K562 (cell line): ENCODE results near the gene SESN2. TPM values are rescaled to one million over a fixed set of nuclear protein-coding genes. Genes with fewer than 3 reads are reported as not detected.

Experiments used
- CBFB ChIP-seq: sonication (generic); formaldehyde crosslinking; IDR thresholded peaks from 2 replicates; pipeline ENCODE4 v1.4.0; 2020; ENCODE audit warnings: mild to moderate bottlenecking, missing genetic modification reagents
- CHD1 ChIP-seq: fragments of 200-600 bp; sonication (generic); IDR thresholded peaks from one replicate; pipeline ENCODE4 v1.6.1; 2012; ENCODE audit warnings: mild to moderate bottlenecking, moderate library complexity, low read length, inconsistent platforms
- CHD4 ChIP-seq: fragments of 200-600 bp; sonication (generic); IDR thresholded peaks from 3 replicates; pipeline ENCODE4 v1.6.1; 2012; ENCODE audit warnings: low read depth, mild to moderate bottlenecking, mixed read lengths, low read length, inconsistent platforms; ENCODE audit not compliant: insufficient read depth, insufficient replicate concordance, poor library complexity, severe bottlenecking
- DPF2 ChIP-seq: fragments of 450-650 bp; IDR thresholded peaks from 2 replicates; pipeline ENCODE4 v1.6.1; 2016
- KLF16 ChIP-seq: IDR thresholded peaks from 2 replicates; pipeline ENCODE4 v1.6.1; 2016; ENCODE audit warnings: antibody characterized with exemption
- MNT ChIP-seq, 2 experiments: fragments of 450-650 bp; conservative IDR thresholded peaks; 2 replicates each; pipeline ENCODE4 v1.6.1; 2017; ENCODE audit warnings: mild to moderate bottlenecking in 2 of 2, moderate library complexity in 2 of 2
- POLR2H ChIP-seq: IDR thresholded peaks from 2 replicates; pipeline ENCODE4 v1.6.1; 2016; ENCODE audit warnings: missing genetic modification characterization, low read depth, mild to moderate bottlenecking, control low read depth, missing compliant biosample characterization, moderate library complexity
- SAFB ChIP-seq: fragments of 200-400 bp; formaldehyde crosslinking; IDR thresholded peaks from 2 replicates; pipeline ENCODE4 v1.6.1; 2017; ENCODE audit warnings: low read depth, low read length, borderline replicate concordance
- SAP30 ChIP-seq: fragments of 200-600 bp; sonication (generic); IDR thresholded peaks from 2 replicates; pipeline ENCODE4 v1.6.1; 2012; ENCODE audit warnings: borderline replicate concordance, low read depth, mild to moderate bottlenecking, moderate library complexity, low read length, control low read depth, inconsistent platforms; ENCODE audit not compliant: insufficient read depth, poor library complexity, severe bottlenecking
- TCF15 ChIP-seq: fragments of 250-450 bp; sonication (Bioruptor Pico); IDR thresholded peaks from 2 replicates; pipeline ENCODE4 v1.8.0; 2022; ENCODE audit warnings: moderate library complexity, mild to moderate bottlenecking, inconsistent platforms
- ZBTB34 ChIP-seq: fragments of 250-450 bp; sonication (Bioruptor Pico); IDR thresholded peaks from 2 replicates; pipeline ENCODE4 v1.8.0; 2021; ENCODE audit warnings: mild to moderate bottlenecking, moderate library complexity
- polyA plus RNA-seq, 8 experiments: library from polyadenylated mRNA; depleted of rRNA in 4 of 8; stranded (reverse) in 5 of 8; unstranded in 3 of 8; fragments of >200 nt; fragmentation: Nextera tagmentation in 2 of 8; fragmentation: Illumina TruSeq in 1 of 8; extraction: Ambion mirVana in 2 of 8; extraction: Trizol in 1 of 8; gene quantifications; 2 replicates each; pipeline versions ENCODE4 v1.2.1 to v1.2.3, GENCODE V29; 2011 to 2014; ENCODE audit warnings: inconsistent platforms in 1 of 8, missing spikeins in 1 of 8
- total RNA-seq, 7 experiments: library from RNA; depleted of rRNA in 6 of 7; stranded (reverse); fragments of >200 nt in 6 of 7; fragmentation: Illumina TruSeq in 2 of 7; extraction: Trizol in 2 of 7; gene quantifications; 2 replicates each; pipeline versions ENCODE4 v1.2.1 to v1.2.3, GENCODE V29; 2011 to 2021; ENCODE audit warnings: low replicate concordance in 1 of 7
- TF ChIP-seq, protein P1 (sequence below): fragments of 450-650 bp; IDR thresholded peaks from 2 replicates; pipeline ENCODE4 v1.6.1; 2016; ENCODE audit warnings: mild to moderate bottlenecking, moderate library complexity

Gene SESN2
- total and polyA plus RNA-seq, 9 of the 15 experiments (the other 6 are each of a cell fraction or from before 2014, with no cell fraction given), result 3.7 to 71.3 (median 16.8) TPM

DNA sequence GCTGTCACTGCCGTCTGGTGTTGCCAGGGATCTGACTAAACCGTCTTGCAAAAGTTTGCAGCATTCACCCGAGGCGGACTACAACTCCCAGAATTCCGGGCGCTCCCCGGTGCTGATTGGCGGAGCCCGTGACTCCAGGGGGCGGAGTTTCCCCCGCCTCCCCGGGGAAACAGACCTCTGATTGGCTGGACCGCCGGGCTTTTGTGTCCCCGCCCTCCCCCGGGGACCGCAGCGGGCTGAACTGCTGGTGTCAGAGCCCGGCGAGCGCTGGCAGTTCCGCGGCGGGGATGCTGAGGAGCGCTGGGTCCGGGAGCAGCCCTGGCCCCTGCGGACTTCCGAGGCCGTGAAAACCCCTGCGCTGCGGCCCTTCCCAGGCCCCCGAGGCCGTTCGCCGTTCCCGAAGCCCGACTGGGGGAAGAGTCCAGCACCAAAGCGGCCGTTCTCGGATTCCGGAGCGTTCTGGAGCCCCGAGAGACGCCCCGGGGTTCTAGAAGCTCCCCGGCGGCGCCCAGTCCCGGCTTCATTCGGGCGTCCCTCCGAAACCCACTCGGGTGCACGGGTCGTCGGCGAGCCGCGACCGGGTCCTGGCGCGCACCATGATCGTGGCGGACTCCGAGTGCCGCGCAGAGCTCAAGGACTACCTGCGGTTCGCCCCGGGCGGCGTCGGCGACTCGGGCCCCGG, at the start of gene SESN2 (continued):
- TF ChIP-seq DPF2 (no peak), CHD4 (no peak), POLR2H (peak; percentile 98), KLF16 (no peak), SAFB (0 out of 2 replicates have a peak, but pooled peaks have one; percentile 67), CBFB (CRISPR knock-in tag) (no peak), SAP30 (peak; percentile 79), CHD1 (peak; percentile 98), TCF15 (CRISPR knock-in tag) (no peak), MNT (conservative IDR thresholded peaks at IDR 0.05) (peak in 1 of 2 experiments; percentile 70), ZBTB34 (CRISPR knock-in tag) (no peak)
- TF ChIP-seq, protein P1, sequence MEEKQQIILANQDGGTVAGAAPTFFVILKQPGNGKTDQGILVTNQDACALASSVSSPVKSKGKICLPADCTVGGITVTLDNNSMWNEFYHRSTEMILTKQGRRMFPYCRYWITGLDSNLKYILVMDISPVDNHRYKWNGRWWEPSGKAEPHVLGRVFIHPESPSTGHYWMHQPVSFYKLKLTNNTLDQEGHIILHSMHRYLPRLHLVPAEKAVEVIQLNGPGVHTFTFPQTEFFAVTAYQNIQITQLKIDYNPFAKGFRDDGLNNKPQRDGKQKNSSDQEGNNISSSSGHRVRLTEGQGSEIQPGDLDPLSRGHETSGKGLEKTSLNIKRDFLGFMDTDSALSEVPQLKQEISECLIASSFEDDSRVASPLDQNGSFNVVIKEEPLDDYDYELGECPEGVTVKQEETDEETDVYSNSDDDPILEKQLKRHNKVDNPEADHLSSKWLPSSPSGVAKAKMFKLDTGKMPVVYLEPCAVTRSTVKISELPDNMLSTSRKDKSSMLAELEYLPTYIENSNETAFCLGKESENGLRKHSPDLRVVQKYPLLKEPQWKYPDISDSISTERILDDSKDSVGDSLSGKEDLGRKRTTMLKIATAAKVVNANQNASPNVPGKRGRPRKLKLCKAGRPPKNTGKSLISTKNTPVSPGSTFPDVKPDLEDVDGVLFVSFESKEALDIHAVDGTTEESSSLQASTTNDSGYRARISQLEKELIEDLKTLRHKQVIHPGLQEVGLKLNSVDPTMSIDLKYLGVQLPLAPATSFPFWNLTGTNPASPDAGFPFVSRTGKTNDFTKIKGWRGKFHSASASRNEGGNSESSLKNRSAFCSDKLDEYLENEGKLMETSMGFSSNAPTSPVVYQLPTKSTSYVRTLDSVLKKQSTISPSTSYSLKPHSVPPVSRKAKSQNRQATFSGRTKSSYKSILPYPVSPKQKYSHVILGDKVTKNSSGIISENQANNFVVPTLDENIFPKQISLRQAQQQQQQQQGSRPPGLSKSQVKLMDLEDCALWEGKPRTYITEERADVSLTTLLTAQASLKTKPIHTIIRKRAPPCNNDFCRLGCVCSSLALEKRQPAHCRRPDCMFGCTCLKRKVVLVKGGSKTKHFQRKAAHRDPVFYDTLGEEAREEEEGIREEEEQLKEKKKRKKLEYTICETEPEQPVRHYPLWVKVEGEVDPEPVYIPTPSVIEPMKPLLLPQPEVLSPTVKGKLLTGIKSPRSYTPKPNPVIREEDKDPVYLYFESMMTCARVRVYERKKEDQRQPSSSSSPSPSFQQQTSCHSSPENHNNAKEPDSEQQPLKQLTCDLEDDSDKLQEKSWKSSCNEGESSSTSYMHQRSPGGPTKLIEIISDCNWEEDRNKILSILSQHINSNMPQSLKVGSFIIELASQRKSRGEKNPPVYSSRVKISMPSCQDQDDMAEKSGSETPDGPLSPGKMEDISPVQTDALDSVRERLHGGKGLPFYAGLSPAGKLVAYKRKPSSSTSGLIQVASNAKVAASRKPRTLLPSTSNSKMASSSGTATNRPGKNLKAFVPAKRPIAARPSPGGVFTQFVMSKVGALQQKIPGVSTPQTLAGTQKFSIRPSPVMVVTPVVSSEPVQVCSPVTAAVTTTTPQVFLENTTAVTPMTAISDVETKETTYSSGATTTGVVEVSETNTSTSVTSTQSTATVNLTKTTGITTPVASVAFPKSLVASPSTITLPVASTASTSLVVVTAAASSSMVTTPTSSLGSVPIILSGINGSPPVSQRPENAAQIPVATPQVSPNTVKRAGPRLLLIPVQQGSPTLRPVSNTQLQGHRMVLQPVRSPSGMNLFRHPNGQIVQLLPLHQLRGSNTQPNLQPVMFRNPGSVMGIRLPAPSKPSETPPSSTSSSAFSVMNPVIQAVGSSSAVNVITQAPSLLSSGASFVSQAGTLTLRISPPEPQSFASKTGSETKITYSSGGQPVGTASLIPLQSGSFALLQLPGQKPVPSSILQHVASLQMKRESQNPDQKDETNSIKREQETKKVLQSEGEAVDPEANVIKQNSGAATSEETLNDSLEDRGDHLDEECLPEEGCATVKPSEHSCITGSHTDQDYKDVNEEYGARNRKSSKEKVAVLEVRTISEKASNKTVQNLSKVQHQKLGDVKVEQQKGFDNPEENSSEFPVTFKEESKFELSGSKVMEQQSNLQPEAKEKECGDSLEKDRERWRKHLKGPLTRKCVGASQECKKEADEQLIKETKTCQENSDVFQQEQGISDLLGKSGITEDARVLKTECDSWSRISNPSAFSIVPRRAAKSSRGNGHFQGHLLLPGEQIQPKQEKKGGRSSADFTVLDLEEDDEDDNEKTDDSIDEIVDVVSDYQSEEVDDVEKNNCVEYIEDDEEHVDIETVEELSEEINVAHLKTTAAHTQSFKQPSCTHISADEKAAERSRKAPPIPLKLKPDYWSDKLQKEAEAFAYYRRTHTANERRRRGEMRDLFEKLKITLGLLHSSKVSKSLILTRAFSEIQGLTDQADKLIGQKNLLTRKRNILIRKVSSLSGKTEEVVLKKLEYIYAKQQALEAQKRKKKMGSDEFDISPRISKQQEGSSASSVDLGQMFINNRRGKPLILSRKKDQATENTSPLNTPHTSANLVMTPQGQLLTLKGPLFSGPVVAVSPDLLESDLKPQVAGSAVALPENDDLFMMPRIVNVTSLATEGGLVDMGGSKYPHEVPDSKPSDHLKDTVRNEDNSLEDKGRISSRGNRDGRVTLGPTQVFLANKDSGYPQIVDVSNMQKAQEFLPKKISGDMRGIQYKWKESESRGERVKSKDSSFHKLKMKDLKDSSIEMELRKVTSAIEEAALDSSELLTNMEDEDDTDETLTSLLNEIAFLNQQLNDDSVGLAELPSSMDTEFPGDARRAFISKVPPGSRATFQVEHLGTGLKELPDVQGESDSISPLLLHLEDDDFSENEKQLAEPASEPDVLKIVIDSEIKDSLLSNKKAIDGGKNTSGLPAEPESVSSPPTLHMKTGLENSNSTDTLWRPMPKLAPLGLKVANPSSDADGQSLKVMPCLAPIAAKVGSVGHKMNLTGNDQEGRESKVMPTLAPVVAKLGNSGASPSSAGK, result no peak
